CD14-positive monocyte (primary cell): ENCODE results near the gene SDE2. TPM values are rescaled to one million over a fixed set of nuclear protein-coding genes. Genes with fewer than 3 reads are reported as not detected.

Experiments used
- DNase-seq, 3 donors: peaks; one replicate each; pipeline ENCODE4 v3.0.0-alpha.2; 2011 to 2022
- H2AFZ ChIP-seq: 2 replicates; pipeline ENCODE4 v1.6.0; 2012; ENCODE audit warnings: mild to moderate bottlenecking, low read depth, low read length, inconsistent platforms; ENCODE audit not compliant: insufficient read depth, poor library complexity, severe bottlenecking
- H3K27ac ChIP-seq, 2 donors: 1 replicate in 1 of 2; 2 replicates in 1 of 2; pipeline ENCODE4 v1.5.1; 2012 to 2013; ENCODE audit warnings: low read length in 2 of 2, control low read depth in 1 of 2, inconsistent platforms in 1 of 2, low read depth in 1 of 2, mild to moderate bottlenecking in 1 of 2
- H3K27me3 ChIP-seq, 2 donors: one replicate each; pipeline versions ENCODE4 v1.6.0 to v1.6.1; 2011 to 2013; ENCODE audit warnings: low read length in 2 of 2; ENCODE audit not compliant: control insufficient read depth in 2 of 2, insufficient read depth in 2 of 2
- H3K36me3 ChIP-seq, 2 donors: replicated peaks in 1 of 2; 1 replicate in 1 of 2; 2 replicates in 1 of 2; pipeline versions ENCODE4 v1.5.1 to v1.6.1; 2012 to 2013; ENCODE audit warnings: low read length in 2 of 2, control low read depth in 1 of 2, inconsistent platforms in 1 of 2, mild to moderate bottlenecking in 1 of 2; ENCODE audit not compliant: insufficient read depth in 2 of 2, control insufficient read depth in 1 of 2
- H3K4me1 ChIP-seq, 2 donors: 1 replicate in 1 of 2; 2 replicates in 1 of 2; pipeline versions ENCODE4 v1.5.1 to v1.6.1; 2012 to 2013; ENCODE audit warnings: low read length in 2 of 2, control low read depth in 1 of 2, inconsistent platforms in 1 of 2, mild to moderate bottlenecking in 1 of 2, moderate library complexity in 1 of 2; ENCODE audit not compliant: insufficient read depth in 2 of 2, control insufficient read depth in 1 of 2
- H3K4me2 ChIP-seq: replicated peaks from 2 replicates; pipeline ENCODE3; 2012; ENCODE audit warnings: low read length, moderate library complexity, mild to moderate bottlenecking; ENCODE audit not compliant: poor library complexity, severe bottlenecking; ENCODE audit errors: extremely low read depth
- H3K4me3 ChIP-seq, 3 experiments: fragments of 200-600 bp in 1 of 3; sonication (generic) in 1 of 3; replicated peaks in 1 of 3; 1 replicate in 2 of 3; 2 replicates in 1 of 3; pipeline ENCODE4 v1.5.1; 2011 to 2013; ENCODE audit warnings: low read length in 3 of 3, mild to moderate bottlenecking in 3 of 3, control low read depth in 2 of 3, low read depth in 2 of 3, inconsistent platforms in 1 of 3, moderate library complexity in 1 of 3
- H3K79me2 ChIP-seq: 2 replicates; pipeline ENCODE4 v1.6.0; 2012; ENCODE audit warnings: mild to moderate bottlenecking, control low read depth, inconsistent platforms, low read length, moderate library complexity; ENCODE audit not compliant: insufficient read depth
- H3K9ac ChIP-seq: 2 replicates; pipeline ENCODE4 v1.6.0; 2017; ENCODE audit warnings: low read length, mild to moderate bottlenecking; ENCODE audit not compliant: insufficient read depth, poor library complexity, severe bottlenecking
- H3K9me3 ChIP-seq, 2 donors: replicated peaks in 1 of 2; 1 replicate in 1 of 2; 2 replicates in 1 of 2; pipeline versions ENCODE4 v1.5.1 to v1.6.1; 2012 to 2013; ENCODE audit warnings: low read length in 2 of 2, control low read depth in 1 of 2; ENCODE audit not compliant: control insufficient read depth in 1 of 2, insufficient read depth in 1 of 2
- H4K20me1 ChIP-seq: 2 replicates; pipeline ENCODE4 v1.6.0; 2012; ENCODE audit warnings: mild to moderate bottlenecking, low read length, control low read depth, moderate library complexity; ENCODE audit not compliant: insufficient read depth
- H3K27ac Mint-ChIP-seq, 7 donors: one replicate each; pipeline ENCODE4 v1.8.0; 2020; ENCODE audit warnings: mild to moderate bottlenecking in 7 of 7, mixed read lengths in 7 of 7, moderate library complexity in 6 of 7, inconsistent platforms in 2 of 7
- H3K27me3 Mint-ChIP-seq, 3 donors: one replicate each; pipeline ENCODE4 v1.8.0; 2021 to 2022; ENCODE audit warnings: low read depth in 3 of 3, mild to moderate bottlenecking in 3 of 3, mixed read lengths in 3 of 3, moderate library complexity in 3 of 3, inconsistent platforms in 1 of 3
- H3K36me3 Mint-ChIP-seq, 2 donors: one replicate each; pipeline ENCODE4 v1.8.0; 2020; ENCODE audit warnings: mixed read lengths in 2 of 2, inconsistent platforms in 1 of 2, mild to moderate bottlenecking in 1 of 2
- H3K4me1 Mint-ChIP-seq: one replicate; pipeline ENCODE4 v1.8.0; 2020; ENCODE audit warnings: mild to moderate bottlenecking, mixed read lengths
- H3K4me3 Mint-ChIP-seq, 2 donors: one replicate each; pipeline ENCODE4 v1.8.0; 2020; ENCODE audit warnings: mild to moderate bottlenecking in 2 of 2, mixed read lengths in 2 of 2, moderate library complexity in 1 of 2
- H3K9me3 Mint-ChIP-seq, 7 donors: one replicate each; pipeline ENCODE4 v1.8.0; 2020 to 2022; ENCODE audit warnings: mixed read lengths in 7 of 7, mild to moderate bottlenecking in 6 of 7, moderate library complexity in 6 of 7, inconsistent platforms in 2 of 7
- WGBS: methylation state at CpG from one replicate; pipeline ENCODE4 v1.1.5; 2013; ENCODE audit warnings: missing lambda C conversion rate; ENCODE audit not compliant: insufficient coverage; 5-methylcytosine and 5-hydroxymethylcytosine counted together
- intact Hi-C, 2 donors: fragments of 100-400 bp; cut with micrococcal nuclease; formaldehyde crosslinking; loops; one replicate each; pipeline versions ENCODE4 v1.15.0 to v1.15.1; 2023
- polyA plus RNA-seq, 3 donors: library from polyadenylated mRNA; depleted of rRNA in 1 of 3; unstranded in 2 of 3; stranded (reverse) in 1 of 3; fragments of 300-500 nt in 2 of 3; fragments of >200 nt in 1 of 3; fragmentation: Illumina TruSeq in 2 of 3; gene quantifications; 1 replicate in 2 of 3; 2 replicates in 1 of 3; pipeline ENCODE4 v1.2.3, GENCODE V29; 2012 to 2021
- TF ChIP-seq, protein P1 (sequence below): fragments of 200-600 bp; IDR thresholded peaks from one replicate; pipeline ENCODE4 v1.8.0; 2022; ENCODE audit warnings: antibody characterized with exemption, mild to moderate bottlenecking

SDE2 gene
- polyA plus RNA-seq, 3 donors = 6.8 to 18.0 (median 8.4) TPM

DNA sequence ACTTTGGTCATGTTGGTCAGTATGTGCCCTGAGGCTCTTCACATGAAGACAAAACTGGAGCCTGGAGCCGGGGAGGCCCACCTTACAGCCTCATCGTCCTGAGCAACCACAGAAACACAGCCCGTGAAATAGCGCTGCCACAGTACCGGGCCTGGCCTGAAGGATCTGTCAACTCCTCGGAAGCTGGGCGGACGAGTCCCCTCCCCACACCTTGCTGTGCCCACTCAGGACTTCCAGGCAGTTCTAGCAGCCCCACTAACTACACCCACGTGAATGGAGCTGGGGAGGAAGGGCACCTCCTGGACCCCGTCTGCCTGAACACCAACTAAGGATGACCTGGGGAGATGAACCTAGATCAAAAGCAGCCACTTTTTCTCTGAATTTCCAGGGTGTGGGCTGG is 24.7 kb downstream of the SDE2 start:
- peaks cover 13% of the 10 kb centered on the region for H3K4me1 Mint-ChIP-seq
- H3K4me3 Mint-ChIP-seq = no peak overlapping the region
- intact Hi-C loops = loop anchor here in 1 of 2 donors (10.0 kb wide), 1 partner anchor 200 kb away; the partner anchor contains the start of gene SRP9
- H3K27me3 Mint-ChIP-seq = peaks cover 0 to 7% (median 0%) of the 10 kb centered on the region in 3 donors
- peaks cover 0 to 5% of the 10 kb centered on the region in 2 donors for H3K4me1 ChIP-seq
- H3K9me3 Mint-ChIP-seq = no peaks in the 10 kb centered on the region
- no peak for DNase-seq
- H4K20me1 ChIP-seq = no peaks in the 10 kb centered on the region
- peaks cover 16 to 26% of the 10 kb centered on the region in 2 donors for H3K36me3 Mint-ChIP-seq
- H2AFZ ChIP-seq = no peak overlapping the region
- peaks cover 1 to 5% of the 10 kb centered on the region in 2 donors for H3K36me3 ChIP-seq
- no peak overlapping the region for H3K9ac ChIP-seq
- H3K27ac Mint-ChIP-seq = no peak overlapping the region
- H3K4me2 ChIP-seq = no peak overlapping the region
- TF ChIP-seq, protein P1, sequence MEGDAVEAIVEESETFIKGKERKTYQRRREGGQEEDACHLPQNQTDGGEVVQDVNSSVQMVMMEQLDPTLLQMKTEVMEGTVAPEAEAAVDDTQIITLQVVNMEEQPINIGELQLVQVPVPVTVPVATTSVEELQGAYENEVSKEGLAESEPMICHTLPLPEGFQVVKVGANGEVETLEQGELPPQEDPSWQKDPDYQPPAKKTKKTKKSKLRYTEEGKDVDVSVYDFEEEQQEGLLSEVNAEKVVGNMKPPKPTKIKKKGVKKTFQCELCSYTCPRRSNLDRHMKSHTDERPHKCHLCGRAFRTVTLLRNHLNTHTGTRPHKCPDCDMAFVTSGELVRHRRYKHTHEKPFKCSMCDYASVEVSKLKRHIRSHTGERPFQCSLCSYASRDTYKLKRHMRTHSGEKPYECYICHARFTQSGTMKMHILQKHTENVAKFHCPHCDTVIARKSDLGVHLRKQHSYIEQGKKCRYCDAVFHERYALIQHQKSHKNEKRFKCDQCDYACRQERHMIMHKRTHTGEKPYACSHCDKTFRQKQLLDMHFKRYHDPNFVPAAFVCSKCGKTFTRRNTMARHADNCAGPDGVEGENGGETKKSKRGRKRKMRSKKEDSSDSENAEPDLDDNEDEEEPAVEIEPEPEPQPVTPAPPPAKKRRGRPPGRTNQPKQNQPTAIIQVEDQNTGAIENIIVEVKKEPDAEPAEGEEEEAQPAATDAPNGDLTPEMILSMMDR = no peak
- no peaks in the 10 kb centered on the region for H3K27me3 ChIP-seq
- no peak overlapping the region for H3K4me3 ChIP-seq
- no peak overlapping the region for H3K27ac ChIP-seq
- whole genome bisulfite sequencing = 94% methylated on average over 6 of the region's 10 CpGs
- H3K79me2 ChIP-seq = no peaks in the 10 kb centered on the region
- H3K9me3 ChIP-seq = no peaks in the 10 kb centered on the region

DNA sequence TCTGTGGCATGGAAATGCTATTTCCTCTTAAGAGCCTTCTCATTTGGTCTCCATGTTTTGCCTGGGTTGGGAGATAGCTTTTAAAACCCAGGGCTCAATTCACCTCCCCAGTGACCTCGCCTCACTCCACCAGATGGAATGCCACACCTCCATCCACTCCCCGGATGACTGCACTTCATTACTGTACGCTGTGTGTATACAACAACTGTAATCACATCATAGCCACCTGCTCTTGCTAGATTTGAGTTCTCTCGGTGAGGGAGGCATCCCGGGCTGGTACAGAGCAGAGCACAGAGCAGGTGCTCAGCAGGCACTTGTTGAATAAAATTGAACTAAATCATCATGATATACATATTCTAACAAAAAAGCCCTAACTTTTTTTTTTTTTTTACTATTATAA is 26.0 kb downstream of the SDE2 start:
- H3K4me2 ChIP-seq = no peak overlapping the region
- TF ChIP-seq, protein P1 = no peak
- H3K27me3 ChIP-seq = no peaks in the 10 kb centered on the region
- H3K4me1 ChIP-seq = peaks cover 0 to 2% of the 10 kb centered on the region in 2 donors
- H3K4me1 Mint-ChIP-seq = peaks cover 8% of the 10 kb centered on the region
- DNase-seq = no peak
- peaks cover 0 to 7% (median 0%) of the 10 kb centered on the region in 3 donors for H3K27me3 Mint-ChIP-seq
- no peaks in the 10 kb centered on the region for H3K9me3 ChIP-seq
- no peak overlapping the region for H3K27ac ChIP-seq
- H3K36me3 Mint-ChIP-seq = peaks cover 8 to 15% of the 10 kb centered on the region in 2 donors
- no peak overlapping the region for H3K4me3 ChIP-seq
- H3K36me3 ChIP-seq = no peaks in the 10 kb centered on the region
- no peak overlapping the region for H3K4me3 Mint-ChIP-seq
- no peak overlapping the region for H3K27ac Mint-ChIP-seq
- no peaks in the 10 kb centered on the region for H3K79me2 ChIP-seq
- H3K9me3 Mint-ChIP-seq = peaks cover 0 to 2% (median 0%) of the 10 kb centered on the region in 7 donors
- H2AFZ ChIP-seq = no peak overlapping the region
- no peak overlapping the region for H3K9ac ChIP-seq
- 91% methylated on average over 5 of the region's 5 CpGs for WGBS
- intact Hi-C loops = loop anchor here in 1 of 2 donors (10.0 kb wide), 1 partner anchor 198 kb away; the partner anchor contains the start of gene SRP9
- H4K20me1 ChIP-seq = no peaks in the 10 kb centered on the region
